Astrocyte of the spinal cord (primary cell): ENCODE measurements around the gene SLC7A1.

ENCODE experiments used
- DNase-seq: peaks from one replicate; pipeline ENCODE4 v3.0.0; 2011; ENCODE audit warnings: low read depth, low spot score
- H3K4me3 ChIP-seq: 2 replicates; pipeline ENCODE4 v1.5.1; 2011; ENCODE audit warnings: low read depth, mild to moderate bottlenecking, low read length, moderate library complexity
- in situ Hi-C: cut with HindIII; loops from 2 replicates; pipeline ENCODE4 v1.10.0; 2017; ENCODE audit warnings: low sequenced_read_pairs
- TF ChIP-seq, protein P1 (sequence below): IDR thresholded peaks from 2 replicates; pipeline ENCODE4 v1.5.1; 2012; ENCODE audit warnings: low read depth, mild to moderate bottlenecking, low read length, inconsistent platforms

SLC7A1 gene

DNA sequence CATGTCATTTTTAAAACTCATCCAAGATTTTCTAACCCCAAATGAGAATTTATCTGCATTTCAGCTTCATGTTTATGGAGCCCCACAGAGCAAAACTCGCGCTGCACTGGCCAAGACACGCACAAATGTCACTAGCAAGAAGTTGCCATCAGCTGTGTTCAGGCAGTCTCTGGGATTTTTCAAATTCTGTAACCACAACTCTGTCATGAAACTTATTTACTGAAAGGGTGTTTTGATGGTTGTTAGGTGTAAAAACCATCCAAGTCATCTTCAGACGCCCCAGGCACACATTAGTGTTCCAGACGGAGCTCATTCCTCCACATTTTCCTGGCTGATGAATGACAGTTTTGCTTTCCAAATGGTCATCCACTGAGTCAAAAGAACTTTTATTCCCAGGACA lies 63.4 kb downstream of the SLC7A1 start:
- DNase-seq = no peak
- TF ChIP-seq, protein P1, sequence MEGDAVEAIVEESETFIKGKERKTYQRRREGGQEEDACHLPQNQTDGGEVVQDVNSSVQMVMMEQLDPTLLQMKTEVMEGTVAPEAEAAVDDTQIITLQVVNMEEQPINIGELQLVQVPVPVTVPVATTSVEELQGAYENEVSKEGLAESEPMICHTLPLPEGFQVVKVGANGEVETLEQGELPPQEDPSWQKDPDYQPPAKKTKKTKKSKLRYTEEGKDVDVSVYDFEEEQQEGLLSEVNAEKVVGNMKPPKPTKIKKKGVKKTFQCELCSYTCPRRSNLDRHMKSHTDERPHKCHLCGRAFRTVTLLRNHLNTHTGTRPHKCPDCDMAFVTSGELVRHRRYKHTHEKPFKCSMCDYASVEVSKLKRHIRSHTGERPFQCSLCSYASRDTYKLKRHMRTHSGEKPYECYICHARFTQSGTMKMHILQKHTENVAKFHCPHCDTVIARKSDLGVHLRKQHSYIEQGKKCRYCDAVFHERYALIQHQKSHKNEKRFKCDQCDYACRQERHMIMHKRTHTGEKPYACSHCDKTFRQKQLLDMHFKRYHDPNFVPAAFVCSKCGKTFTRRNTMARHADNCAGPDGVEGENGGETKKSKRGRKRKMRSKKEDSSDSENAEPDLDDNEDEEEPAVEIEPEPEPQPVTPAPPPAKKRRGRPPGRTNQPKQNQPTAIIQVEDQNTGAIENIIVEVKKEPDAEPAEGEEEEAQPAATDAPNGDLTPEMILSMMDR = no peak
- no peak overlapping the region for H3K4me3 ChIP-seq
- in situ Hi-C loops = no loop called here

GRCh38 chr13:29530901-29531300 lies 64.6 kb downstream of the SLC7A1 start:
- H3K4me3 ChIP-seq = no peak overlapping the region
- in situ Hi-C loops = no loop called here
- no peak for DNase-seq
- TF ChIP-seq, protein P1 = no peak

GRCh38 chr13:29529754-29530153 lies 65.7 kb downstream of the SLC7A1 start:
- TF ChIP-seq, protein P1 = no peak
- DNase-seq = no peak
- in situ Hi-C loops = no loop called here
- no peak overlapping the region for H3K4me3 ChIP-seq

- TF ChIP-seq, protein P1 = no peak
- DNase-seq = no peak
- H3K4me3 ChIP-seq = no peak overlapping the region
- in situ Hi-C loops = no loop called here
These were observed 67.6 kb downstream of the SLC7A1 start for GRCh38 chr13:29527916-29528315.

GRCh38 chr13:29527511-29527910 lies 68.0 kb downstream of the SLC7A1 start:
- TF ChIP-seq, protein P1 = no peak
- in situ Hi-C loops = no loop called here
- no peak for DNase-seq
- no peak overlapping the region for H3K4me3 ChIP-seq

DNA sequence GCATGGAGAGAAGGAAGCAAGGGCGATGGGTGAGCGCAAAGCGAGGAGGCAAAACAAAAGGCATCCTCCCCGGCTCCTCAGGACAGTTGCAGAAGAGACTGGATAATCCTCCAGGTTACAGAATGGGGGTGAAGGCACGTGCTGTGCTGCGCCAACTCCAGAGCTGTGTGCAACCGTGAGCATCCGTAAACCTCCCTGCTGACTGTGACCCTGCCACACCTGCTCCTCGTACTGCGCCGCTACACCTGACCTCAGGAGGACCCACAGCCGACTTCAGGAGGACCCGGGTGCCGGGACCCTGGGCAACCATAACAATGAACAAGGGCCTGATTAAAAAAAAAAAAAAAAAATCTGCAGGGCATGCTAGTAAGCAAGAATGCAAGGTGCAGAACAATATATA lies 68.7 kb downstream of the SLC7A1 start:
- DNase-seq = no peak
- in situ Hi-C loops = no loop called here
- H3K4me3 ChIP-seq = no peak overlapping the region
- TF ChIP-seq, protein P1 = no peak

GRCh38 chr13:29525757-29526156 lies 69.7 kb downstream of the SLC7A1 start:
- no peak overlapping the region for H3K4me3 ChIP-seq
- in situ Hi-C loops = no loop called here
- DNase-seq = no peak
- TF ChIP-seq, protein P1 = no peak
